ENCODE data around the gene LSM4.
"Not testable (repeated sequence)": the region's sequence is repeated elsewhere in the genome, so short reads cannot be mapped to it uniquely, and the experiment has no call there.

The LSM4 gene

GRCh38 chr19:18322759-18323460, at the start of gene LSM4:
Gene LSM4 (minus strand): TSS chr19:18323076. CDS start chr19:18323020, 56 bp downstream.
- DNase-seq (ENCODE audit: low read depth), result peak; percentile 91

- no peak for DNase-seq (ENCODE audit: low read depth)
Measured at GRCh38 chr19:18368504-18369222, 45.8 kb upstream of the LSM4 start.

GRCh38 chr19:18366021-18366435, 43.2 kb upstream of the LSM4 start:
- DNase-seq (ENCODE audit: low read depth), result no peak

GRCh38 chr19:18364826-18365528, 42.1 kb upstream of the LSM4 start:
- peak; percentile 99 for DNase-seq (ENCODE audit: low read depth)

- DNase-seq (ENCODE audit: low read depth), result not testable (repeated sequence)
Measured at GRCh38 chr19:18364277-18364825, 41.5 kb upstream of the LSM4 start.

- DNase-seq (ENCODE audit: low read depth), result no peak
Measured at GRCh38 chr19:18363787-18364186, 40.9 kb upstream of the LSM4 start.

GRCh38 chr19:18362934-18363542, 40.2 kb upstream of the LSM4 start:
- DNase-seq (ENCODE audit: low read depth), result no peak

GRCh38 chr19:18361646-18362045, 38.8 kb upstream of the LSM4 start:
- DNase-seq (ENCODE audit: low read depth), result no peak

GRCh38 chr19:18357041-18357440, 34.2 kb upstream of the LSM4 start:
- DNase-seq (ENCODE audit: low read depth), result no peak

GRCh38 chr19:18354743-18355142, 31.9 kb upstream of the LSM4 start:
- not testable (repeated sequence) for DNase-seq (ENCODE audit: low read depth)

GRCh38 chr19:18353378-18354005, 30.6 kb upstream of the LSM4 start:
- no peak for DNase-seq (ENCODE audit: low read depth)

GRCh38 chr19:18351544-18351943, 28.7 kb upstream of the LSM4 start:
- DNase-seq (ENCODE audit: low read depth), result no peak

- DNase-seq (ENCODE audit: low read depth), result no peak
Measured at GRCh38 chr19:18350490-18350889, 27.6 kb upstream of the LSM4 start.

- no peak for DNase-seq (ENCODE audit: low read depth)
Measured at GRCh38 chr19:18349524-18350128, 26.8 kb upstream of the LSM4 start.

GRCh38 chr19:18348818-18349339, 26.0 kb upstream of the LSM4 start:
- not testable (repeated sequence) for DNase-seq (ENCODE audit: low read depth)

GRCh38 chr19:18348171-18348570, 25.3 kb upstream of the LSM4 start:
- no peak for DNase-seq (ENCODE audit: low read depth)

GRCh38 chr19:18346091-18346490, 23.2 kb upstream of the LSM4 start:
- no peak for DNase-seq (ENCODE audit: low read depth)

- DNase-seq (ENCODE audit: low read depth), result no peak
Measured at GRCh38 chr19:18345296-18345695, 22.4 kb upstream of the LSM4 start.

GRCh38 chr19:18344582-18344950, 21.7 kb upstream of the LSM4 start:
- no peak for DNase-seq (ENCODE audit: low read depth)

GRCh38 chr19:18342090-18342632, 19.3 kb upstream of the LSM4 start:
- DNase-seq (ENCODE audit: low read depth), result no peak
